GM12801 (cell line): ENCODE measurements around the gene FADS1.

Experiments
- TF ChIP-seq, protein P1 (sequence below): IDR thresholded peaks from one replicate; pipeline ENCODE4 v1.5.1; 2011; ENCODE audit warnings: control low read depth; ENCODE audit not compliant: insufficient read length; ENCODE audit errors: extremely low read depth

The FADS1 gene

GRCh38 chr11:61791737-61792309, 25.0 kb downstream of the FADS1 start:
- TF ChIP-seq, protein P1, sequence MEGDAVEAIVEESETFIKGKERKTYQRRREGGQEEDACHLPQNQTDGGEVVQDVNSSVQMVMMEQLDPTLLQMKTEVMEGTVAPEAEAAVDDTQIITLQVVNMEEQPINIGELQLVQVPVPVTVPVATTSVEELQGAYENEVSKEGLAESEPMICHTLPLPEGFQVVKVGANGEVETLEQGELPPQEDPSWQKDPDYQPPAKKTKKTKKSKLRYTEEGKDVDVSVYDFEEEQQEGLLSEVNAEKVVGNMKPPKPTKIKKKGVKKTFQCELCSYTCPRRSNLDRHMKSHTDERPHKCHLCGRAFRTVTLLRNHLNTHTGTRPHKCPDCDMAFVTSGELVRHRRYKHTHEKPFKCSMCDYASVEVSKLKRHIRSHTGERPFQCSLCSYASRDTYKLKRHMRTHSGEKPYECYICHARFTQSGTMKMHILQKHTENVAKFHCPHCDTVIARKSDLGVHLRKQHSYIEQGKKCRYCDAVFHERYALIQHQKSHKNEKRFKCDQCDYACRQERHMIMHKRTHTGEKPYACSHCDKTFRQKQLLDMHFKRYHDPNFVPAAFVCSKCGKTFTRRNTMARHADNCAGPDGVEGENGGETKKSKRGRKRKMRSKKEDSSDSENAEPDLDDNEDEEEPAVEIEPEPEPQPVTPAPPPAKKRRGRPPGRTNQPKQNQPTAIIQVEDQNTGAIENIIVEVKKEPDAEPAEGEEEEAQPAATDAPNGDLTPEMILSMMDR, result no peak

DNA sequence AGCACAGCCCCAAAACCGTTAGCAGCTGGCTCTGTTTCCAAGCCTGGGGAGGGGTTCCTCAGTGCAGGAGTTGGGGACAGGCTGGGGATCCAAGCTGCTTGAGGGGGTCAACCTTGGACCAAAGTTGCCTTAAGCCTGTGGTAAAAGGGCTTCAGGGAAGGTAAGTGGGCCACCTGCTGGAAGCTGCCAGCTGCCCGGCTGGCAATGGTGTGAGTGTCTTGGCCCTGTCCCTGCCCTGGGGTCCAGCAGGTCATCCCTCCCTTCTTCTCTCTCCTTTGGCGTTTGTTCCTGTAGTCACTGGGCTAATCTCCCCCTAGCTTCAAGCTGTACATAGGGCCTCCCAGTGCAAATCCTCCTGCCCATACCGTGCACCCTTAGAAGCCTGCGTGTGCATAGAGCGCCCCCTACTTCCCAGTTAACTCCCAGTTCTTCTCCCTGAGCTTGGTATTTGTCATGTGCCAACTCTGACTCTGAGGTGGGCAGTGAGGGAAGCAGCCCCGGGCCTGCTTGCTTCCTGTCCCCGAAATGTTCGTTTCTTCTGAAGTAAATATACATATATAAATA, 28.8 kb downstream of the FADS1 start:
- TF ChIP-seq, protein P1, result no peak

DNA sequence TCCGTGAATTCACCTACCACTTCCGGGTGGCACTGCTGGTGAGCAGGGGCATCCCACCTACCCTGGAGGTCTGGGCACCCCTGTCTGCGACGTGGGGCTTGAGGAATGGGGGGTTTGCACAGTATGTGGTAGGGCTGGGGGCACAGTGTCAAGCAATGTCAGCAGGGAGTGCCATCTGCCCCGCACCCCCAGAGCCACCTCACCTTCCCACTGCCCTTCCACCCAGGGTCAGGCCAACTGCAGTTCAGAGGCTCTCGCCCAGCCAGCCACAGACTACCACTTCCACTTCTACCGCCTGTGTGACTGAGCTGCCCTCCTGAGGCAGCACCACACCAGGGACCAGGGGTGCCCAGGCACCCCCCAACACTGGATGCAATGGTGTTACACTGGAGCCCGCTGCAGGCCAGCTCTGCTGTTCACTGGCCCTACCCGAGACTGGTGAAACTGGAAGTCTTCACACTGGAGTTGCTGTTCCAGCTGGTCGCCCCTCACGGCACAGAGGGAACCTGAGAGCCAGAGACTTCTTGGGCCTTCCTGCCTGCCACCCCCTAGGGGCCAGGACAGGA, 30.9 kb downstream of the FADS1 start:
- TF ChIP-seq, protein P1, result no peak

DNA sequence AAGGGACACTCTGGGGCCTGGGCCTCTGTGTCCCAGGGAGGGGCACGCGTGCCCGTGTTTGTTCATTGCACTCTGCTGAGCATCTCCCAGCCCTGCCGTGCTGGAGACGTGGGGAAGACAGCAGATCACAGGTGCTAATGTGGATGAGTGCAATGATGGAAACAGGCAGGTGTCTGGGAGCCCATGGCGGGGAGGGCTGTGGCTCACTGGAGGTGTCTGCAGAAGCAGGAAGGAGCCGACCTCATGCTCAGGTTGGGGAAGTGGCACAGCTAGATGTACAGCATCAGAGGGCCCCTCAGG, 32.3 kb downstream of the FADS1 start:
- TF ChIP-seq, protein P1, result no peak

- TF ChIP-seq, protein P1, result no peak
Observed at GRCh38 chr11:61783717-61784505, 32.9 kb downstream of the FADS1 start.

DNA sequence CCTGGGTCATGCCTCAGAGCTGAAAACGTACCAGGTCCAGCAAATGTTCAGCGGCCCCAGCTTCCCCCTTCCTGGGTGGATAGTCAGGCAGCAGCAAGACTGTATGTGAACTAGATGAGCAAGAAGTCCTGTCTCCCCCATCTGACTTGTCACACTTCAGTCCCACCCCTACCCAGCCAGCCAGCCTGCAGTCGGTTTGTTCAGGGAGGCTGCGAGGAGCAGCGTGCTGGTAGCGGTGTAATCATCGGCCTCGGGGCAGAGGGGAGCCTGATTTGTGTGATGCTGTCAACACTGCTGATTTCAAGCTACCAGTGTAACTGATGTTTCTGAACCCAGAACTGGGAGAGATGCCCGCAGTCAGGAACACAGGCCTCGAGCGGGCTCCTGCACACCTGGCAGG, 34.0 kb downstream of the FADS1 start:
- TF ChIP-seq, protein P1, result no peak

DNA sequence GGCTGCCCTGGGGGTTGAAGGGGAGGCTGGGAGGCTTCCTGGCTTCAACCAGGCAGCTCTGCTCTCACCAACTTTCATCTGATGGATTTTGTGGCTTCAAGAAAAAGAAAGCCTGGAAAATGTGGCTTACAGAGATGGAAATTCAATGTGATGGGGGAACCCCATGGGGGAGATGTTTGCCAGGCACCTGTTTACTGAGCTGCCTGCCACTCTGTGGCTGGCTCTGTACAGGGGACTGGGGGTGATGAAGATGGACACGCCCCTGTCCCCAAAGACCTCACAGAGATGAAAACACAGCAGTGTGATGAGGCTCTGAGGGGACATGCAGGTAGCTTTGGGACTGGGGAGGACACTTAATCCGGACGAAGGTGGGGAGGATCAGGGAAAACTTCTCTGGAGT, 34.5 kb downstream of the FADS1 start:
- TF ChIP-seq, protein P1, result no peak
